ENCODE measurements around the gene VANGL1.
"Not testable (repeated sequence)": the region's sequence is repeated elsewhere in the genome, so short reads cannot be mapped to it uniquely, and the experiment has no call there.

VANGL1 gene

DNA sequence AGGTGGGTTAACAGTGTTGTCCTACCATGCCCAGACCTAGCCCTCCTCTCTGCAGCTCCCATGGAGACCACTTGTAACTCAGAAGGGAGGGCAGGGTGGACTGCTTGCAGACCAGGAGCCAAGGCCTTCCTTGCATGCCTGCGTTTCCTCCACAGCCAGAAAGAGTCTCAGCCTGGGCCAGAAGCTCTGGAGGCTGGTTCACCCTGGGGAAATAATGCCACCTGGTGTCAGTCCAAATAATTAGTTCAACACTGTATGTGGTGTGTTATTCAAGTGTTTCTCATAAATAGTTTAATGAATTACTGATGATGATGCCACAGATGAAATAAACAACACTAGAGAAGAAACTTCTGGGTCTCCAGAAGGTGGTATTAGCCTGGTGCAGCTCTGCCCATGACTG lies 16.9 kb upstream of the VANGL1 start:
- H3K4me1 ChIP-seq (ENCODE audit: low read length) = no peaks in the 10 kb centered on the region
- no peaks in the 10 kb centered on the region for H3K36me3 ChIP-seq (replicated peaks; ENCODE audit: insufficient read depth, low read length)
- no peak overlapping the region for H3K27ac ChIP-seq (ENCODE audit: low read length)
- no peaks in the 10 kb centered on the region for H3K79me2 ChIP-seq (ENCODE audit: low read length)
- H3K9me3 ChIP-seq (replicated peaks; ENCODE audit: insufficient read depth, low read length) = no peaks in the 10 kb centered on the region
- TF ChIP-seq CTCF (IDR thresholded peaks at IDR 0.05; ENCODE audit: low read length) (no peak), EZH2phosphoT487 (IDR thresholded peaks at IDR 0.05; ENCODE audit: low read length) (no peak), EZH2 (optimal IDR thresholded peaks at IDR 0.05; ENCODE audit: low read depth, low read length) (no peak)
- H2AFZ ChIP-seq (ENCODE audit: low read length) = no peak overlapping the region
- no peaks in the 10 kb centered on the region for H3K27me3 ChIP-seq (replicated peaks; ENCODE audit: insufficient read depth, low read length)
- H3K9ac ChIP-seq (ENCODE audit: low read length) = no peak overlapping the region
- H3K4me2 ChIP-seq (ENCODE audit: low read depth, low read length) = no peak overlapping the region
- H3F3A ChIP-seq (ENCODE audit: insufficient read depth, low read length) = no peaks in the 10 kb centered on the region
- DNase-seq = no peak
- H4K20me1 ChIP-seq (ENCODE audit: insufficient read depth, low read length) = no peaks in the 10 kb centered on the region
- no peak overlapping the region for H3K4me3 ChIP-seq (ENCODE audit: low read length)
- no peaks in the 10 kb centered on the region for H3K9me2 ChIP-seq (replicated peaks; ENCODE audit: insufficient read depth, low read length)

GRCh38 chr1:115630342-115630741 lies 11.4 kb upstream of the VANGL1 start:
- no peak for TF ChIP-seq EZH2phosphoT487 (IDR thresholded peaks at IDR 0.05; ENCODE audit: low read length)
- TF ChIP-seq CTCF (IDR thresholded peaks at IDR 0.05; ENCODE audit: low read length) = no peak
- no peak for TF ChIP-seq EZH2 (optimal IDR thresholded peaks at IDR 0.05; ENCODE audit: low read depth, low read length)
- H3K4me1 ChIP-seq (ENCODE audit: low read length) = no peaks in the 10 kb centered on the region
- no peak overlapping the region for H3K4me2 ChIP-seq (ENCODE audit: low read depth, low read length)
- H3K4me3 ChIP-seq (ENCODE audit: low read length) = no peak overlapping the region
- H2AFZ ChIP-seq (ENCODE audit: low read length) = no peak overlapping the region
- H3F3A ChIP-seq (ENCODE audit: insufficient read depth, low read length) = no peaks in the 10 kb centered on the region
- no peaks in the 10 kb centered on the region for H4K20me1 ChIP-seq (ENCODE audit: insufficient read depth, low read length)
- no peaks in the 10 kb centered on the region for H3K36me3 ChIP-seq (replicated peaks; ENCODE audit: insufficient read depth, low read length)
- no peak for DNase-seq
- no peak overlapping the region for H3K27ac ChIP-seq (ENCODE audit: low read length)
- no peaks in the 10 kb centered on the region for H3K9me3 ChIP-seq (replicated peaks; ENCODE audit: insufficient read depth, low read length)
- no peaks in the 10 kb centered on the region for H3K9me2 ChIP-seq (replicated peaks; ENCODE audit: insufficient read depth, low read length)
- H3K27me3 ChIP-seq (replicated peaks; ENCODE audit: insufficient read depth, low read length) = no peaks in the 10 kb centered on the region
- H3K79me2 ChIP-seq (ENCODE audit: low read length) = no peaks in the 10 kb centered on the region
- H3K9ac ChIP-seq (ENCODE audit: low read length) = no peak overlapping the region

DNA sequence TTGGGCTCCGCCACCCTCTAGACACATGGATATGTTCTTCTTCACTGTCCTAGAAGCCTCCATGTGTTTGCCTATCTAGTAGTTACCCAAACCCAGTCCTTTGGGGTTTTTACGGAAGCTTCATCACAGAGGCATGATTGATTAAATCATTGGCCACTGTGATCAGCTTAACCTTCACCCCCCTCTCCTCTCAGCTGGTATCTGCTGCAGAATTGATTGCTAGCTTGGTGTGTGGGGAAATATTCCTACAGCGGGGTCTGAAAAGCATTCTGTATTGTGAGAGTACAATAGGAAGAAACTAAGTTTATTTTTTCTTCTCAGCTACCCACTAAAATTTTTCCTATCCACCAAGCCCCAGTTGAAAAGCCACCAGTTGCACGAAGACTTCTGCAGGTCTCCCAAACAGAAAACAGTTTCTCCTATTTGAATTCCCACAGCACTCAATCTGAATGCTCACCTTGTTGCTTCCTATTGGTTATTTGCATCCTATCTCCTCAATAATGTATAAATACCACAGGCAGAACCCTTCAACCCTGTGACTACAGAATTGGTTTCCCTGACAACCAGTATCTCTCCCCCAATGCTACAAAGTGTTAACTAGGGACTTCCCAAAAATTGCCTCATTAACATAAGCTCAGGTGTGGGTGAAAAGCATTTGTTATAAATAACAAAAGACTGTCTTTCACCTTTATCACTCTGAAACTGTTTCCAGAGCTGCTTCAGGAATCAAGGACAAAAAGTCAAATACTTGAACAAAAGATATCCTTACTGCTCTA lies 9.3 kb upstream of the VANGL1 start:
- DNase-seq = no peak
- Histone ChIP-seq H3K4me2 (ENCODE audit: low read depth, low read length) (no peak overlapping the region), H3F3A (ENCODE audit: insufficient read depth, low read length) (no peaks in the 10 kb centered on the region), H3K9me2 (replicated peaks; ENCODE audit: insufficient read depth, low read length) (no peaks in the 10 kb centered on the region), H3K79me2 (ENCODE audit: low read length) (no peaks in the 10 kb centered on the region), H2AFZ (ENCODE audit: low read length) (no peak overlapping the region), H4K20me1 (ENCODE audit: insufficient read depth, low read length) (no peaks in the 10 kb centered on the region), H3K9ac (ENCODE audit: low read length) (no peak overlapping the region), H3K36me3 (replicated peaks; ENCODE audit: insufficient read depth, low read length) (no peaks in the 10 kb centered on the region), H3K27me3 (replicated peaks; ENCODE audit: insufficient read depth, low read length) (no peaks in the 10 kb centered on the region), H3K4me1 (ENCODE audit: low read length) (no peaks in the 10 kb centered on the region), H3K9me3 (replicated peaks; ENCODE audit: insufficient read depth, low read length) (no peaks in the 10 kb centered on the region), H3K27ac (ENCODE audit: low read length) (no peak overlapping the region), H3K4me3 (ENCODE audit: low read length) (no peak overlapping the region)
- TF ChIP-seq CTCF (IDR thresholded peaks at IDR 0.05; ENCODE audit: low read length) (no peak), EZH2 (optimal IDR thresholded peaks at IDR 0.05; ENCODE audit: low read depth, low read length) (no peak), EZH2phosphoT487 (IDR thresholded peaks at IDR 0.05; ENCODE audit: low read length) (no peak)

DNA sequence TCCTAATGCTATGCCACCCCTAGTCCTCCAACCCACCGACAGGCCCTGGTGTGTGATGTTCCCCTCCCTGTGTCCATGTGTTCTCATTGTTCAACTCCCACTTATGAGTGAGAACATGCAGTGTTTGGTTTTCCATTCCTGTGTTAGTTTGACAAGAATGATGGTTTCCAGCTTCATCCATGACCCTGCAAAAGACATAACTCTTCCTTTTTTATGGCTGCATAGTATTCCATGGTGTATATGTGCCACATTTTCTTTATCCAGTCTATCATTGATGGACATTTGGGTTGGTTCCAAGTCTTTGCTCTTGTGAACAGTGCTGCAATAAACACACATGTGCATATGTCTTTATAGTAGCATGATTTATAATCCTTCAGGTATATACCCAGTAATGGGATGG lies 8.2 kb upstream of the VANGL1 start:
- not testable (repeated sequence) for H3K27ac ChIP-seq (ENCODE audit: low read length); H3F3A ChIP-seq (ENCODE audit: insufficient read depth, low read length); H2AFZ ChIP-seq (ENCODE audit: low read length); H3K4me1 ChIP-seq (ENCODE audit: low read length); H3K4me2 ChIP-seq (ENCODE audit: low read depth, low read length); H3K79me2 ChIP-seq (ENCODE audit: low read length); H3K9me3 ChIP-seq (replicated peaks; ENCODE audit: insufficient read depth, low read length); H3K9ac ChIP-seq (ENCODE audit: low read length); H3K9me2 ChIP-seq (replicated peaks; ENCODE audit: insufficient read depth, low read length); H3K27me3 ChIP-seq (replicated peaks; ENCODE audit: insufficient read depth, low read length); H3K4me3 ChIP-seq (ENCODE audit: low read length); H4K20me1 ChIP-seq (ENCODE audit: insufficient read depth, low read length); H3K36me3 ChIP-seq (replicated peaks; ENCODE audit: insufficient read depth, low read length); DNase-seq

DNA sequence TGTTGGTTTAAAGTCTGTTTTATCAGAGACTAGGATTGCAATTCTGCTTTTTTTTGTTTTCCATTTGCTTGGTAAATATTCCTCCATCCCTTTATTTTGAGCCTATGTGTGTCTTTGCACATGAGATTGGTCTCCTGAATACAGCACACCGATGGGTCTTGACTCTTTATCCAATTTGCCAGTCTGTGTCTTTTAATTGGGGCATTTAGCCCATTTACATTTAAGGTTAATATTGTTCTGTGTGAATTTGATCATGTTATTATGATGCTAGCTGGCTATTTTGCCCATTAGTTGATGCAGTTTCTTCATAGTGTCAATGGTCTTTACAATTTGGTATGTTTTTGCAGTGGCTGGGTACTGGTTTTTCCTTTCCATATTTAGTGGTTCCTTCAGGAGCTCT lies 4.5 kb upstream of the VANGL1 start:
- DNase-seq; H3K9me3 ChIP-seq (replicated peaks; ENCODE audit: insufficient read depth, low read length); H3K4me2 ChIP-seq (ENCODE audit: low read depth, low read length); H4K20me1 ChIP-seq (ENCODE audit: insufficient read depth, low read length); H3K4me1 ChIP-seq (ENCODE audit: low read length); H3K36me3 ChIP-seq (replicated peaks; ENCODE audit: insufficient read depth, low read length); H3K9ac ChIP-seq (ENCODE audit: low read length); H3K27me3 ChIP-seq (replicated peaks; ENCODE audit: insufficient read depth, low read length); H2AFZ ChIP-seq (ENCODE audit: low read length); H3K9me2 ChIP-seq (replicated peaks; ENCODE audit: insufficient read depth, low read length); H3K4me3 ChIP-seq (ENCODE audit: low read length); H3K27ac ChIP-seq (ENCODE audit: low read length); H3F3A ChIP-seq (ENCODE audit: insufficient read depth, low read length); H3K79me2 ChIP-seq (ENCODE audit: low read length): not testable (repeated sequence)
